Prostate gland (tissue), 2 donors: ENCODE results near the gene PCDHGC5.

Source experiments
- CTCF ChIP-seq, 4 experiments: fragments of 200-600 bp in 2 of 4; fragments of 450-650 bp in 2 of 4; sonication (generic) in 2 of 4; IDR thresholded peaks; 1 replicate in 3 of 4; 2 replicates in 1 of 4; pipeline ENCODE4 v1.5.1; 2016 to 2019; ENCODE audit warnings: antibody characterized with exemption in 4 of 4, mild to moderate bottlenecking in 2 of 4, moderate library complexity in 2 of 4
- POLR2A ChIP-seq: fragments of 450-650 bp; IDR thresholded peaks from one replicate; pipeline ENCODE4 v1.6.1; 2016; ENCODE audit warnings: antibody characterized with exemption, mild to moderate bottlenecking
- POLR2AphosphoS5 ChIP-seq: sonication (generic); formaldehyde crosslinking; IDR thresholded peaks from one replicate; pipeline ENCODE4 v1.6.1; 2017; ENCODE audit warnings: antibody characterized with exemption

- no peak for TF ChIP-seq CTCF (IDR thresholded peaks at IDR 0.05)
- TF ChIP-seq POLR2AphosphoS5: no peak
- no peak for TF ChIP-seq POLR2A
Observed at GRCh38 chr5:141504216-141504615, 15.3 kb downstream of the PCDHGC5 start.
